Measurements from ENCODE around the gene SMIM33. TPM values are rescaled to one million over a fixed set of nuclear protein-coding genes. Genes with fewer than 3 reads are reported as not detected.

The SMIM33 gene
- polyA plus RNA-seq, 3 donors: 0.06 TPM; not detected in 2

DNA sequence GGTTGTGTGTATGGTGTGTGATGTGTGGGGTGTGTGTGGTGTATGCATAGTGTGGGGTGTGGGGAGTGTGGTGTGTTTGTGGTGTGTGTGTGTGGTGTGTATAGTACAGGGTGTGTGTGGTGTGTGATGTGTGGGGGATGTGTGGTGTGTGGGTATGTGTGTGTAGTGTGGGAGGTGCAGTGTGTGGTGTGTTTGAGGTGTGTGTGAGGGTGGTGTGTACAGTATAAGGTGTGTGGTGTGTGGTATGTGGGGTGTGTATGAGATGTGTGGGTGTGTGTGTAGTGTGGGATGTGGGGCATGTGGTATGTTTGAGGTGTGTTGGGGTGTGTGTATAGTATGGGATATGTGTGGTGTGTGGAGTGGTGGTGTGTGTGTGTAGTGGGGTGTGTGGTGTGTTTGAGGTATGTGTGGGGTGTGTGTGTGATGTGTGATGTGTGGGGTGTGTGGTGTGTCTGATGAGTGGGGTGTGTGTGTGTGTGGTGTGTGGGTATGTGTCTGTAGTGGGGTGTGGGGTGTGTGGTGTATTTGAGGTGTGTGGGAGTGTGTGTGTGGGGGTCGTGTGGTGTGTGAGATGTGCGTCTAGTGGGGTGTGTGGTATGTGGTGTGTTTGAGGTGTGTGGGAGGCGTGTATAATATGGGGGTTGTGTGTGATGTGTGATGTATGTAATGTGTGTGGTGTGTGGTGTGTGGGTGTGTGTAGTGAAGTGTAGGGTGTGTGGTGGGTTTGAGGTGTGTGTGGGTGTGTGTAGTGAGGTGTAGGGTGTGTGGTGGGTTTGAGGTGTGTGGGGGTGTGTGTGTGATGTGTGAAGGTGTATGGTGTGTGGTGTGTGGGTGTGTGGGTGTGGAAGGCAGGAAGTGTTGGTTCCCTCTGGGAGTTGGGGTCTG, 16.9 kb upstream of the SMIM33 start:
- no peak for DNase-seq (ENCODE audit: extremely low read depth in 1 of 11, low read depth in 9 of 11, low spot score in 4 of 11)

DNA sequence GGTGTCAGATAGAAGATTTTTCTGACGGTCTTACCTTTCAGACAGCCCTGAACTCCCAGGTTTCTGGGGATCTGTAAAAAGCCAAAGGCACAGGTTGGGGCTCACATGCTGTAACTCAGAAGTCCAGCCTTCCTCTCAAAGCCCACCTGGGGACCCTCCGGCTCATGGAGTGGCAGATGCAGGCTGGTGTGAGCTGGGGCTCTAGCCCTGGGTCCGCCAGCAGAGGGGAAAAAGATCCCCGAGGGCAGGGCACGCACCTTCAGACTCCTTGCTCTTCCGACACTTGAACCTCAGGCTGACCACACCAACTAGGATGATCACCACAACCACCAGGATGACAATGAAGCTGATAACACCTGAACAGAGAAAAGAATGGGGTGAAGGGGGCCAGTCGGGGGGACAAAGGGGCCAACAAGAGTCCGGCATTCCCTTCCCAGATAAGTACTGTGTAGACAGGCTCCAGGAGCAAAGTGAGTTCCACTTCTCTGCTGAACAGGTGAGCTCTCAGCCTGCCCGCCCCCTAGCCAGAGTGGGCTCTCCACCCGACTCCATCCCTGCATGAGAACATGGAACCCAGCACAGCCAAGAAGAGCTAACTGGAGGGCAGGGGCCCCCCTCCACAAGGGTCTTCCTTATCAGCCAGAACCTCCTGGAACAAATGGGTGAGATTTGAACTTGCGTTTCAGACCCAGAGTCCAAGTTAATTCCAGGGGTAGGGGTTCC, 16.1 kb upstream of the SMIM33 start:
- no peak for DNase-seq (ENCODE audit: extremely low read depth in 1 of 11, low read depth in 9 of 11, low spot score in 4 of 11)

DNA sequence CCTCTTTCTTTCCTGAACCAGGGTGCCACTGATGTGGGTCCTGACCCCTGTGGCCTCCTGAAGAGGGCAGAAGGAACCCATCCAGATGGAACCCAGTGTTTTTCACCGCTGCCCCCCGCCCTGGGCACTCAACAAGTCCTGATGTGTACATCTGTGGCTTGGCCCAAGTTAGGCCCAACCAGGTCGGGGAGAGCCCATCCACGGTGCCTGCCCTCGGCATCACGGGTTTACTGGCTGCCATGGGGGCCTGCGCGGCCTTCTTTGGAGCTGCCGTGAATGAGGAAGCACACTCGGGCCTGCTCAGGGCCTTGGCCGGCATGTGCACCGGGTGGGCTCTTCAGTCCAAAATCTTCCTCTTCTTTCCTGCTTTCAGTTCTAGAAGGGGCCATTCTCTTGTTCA, 14.0 kb upstream of the SMIM33 start:
- no peak for DNase-seq (ENCODE audit: extremely low read depth in 1 of 11, low read depth in 9 of 11, low spot score in 4 of 11)

DNA sequence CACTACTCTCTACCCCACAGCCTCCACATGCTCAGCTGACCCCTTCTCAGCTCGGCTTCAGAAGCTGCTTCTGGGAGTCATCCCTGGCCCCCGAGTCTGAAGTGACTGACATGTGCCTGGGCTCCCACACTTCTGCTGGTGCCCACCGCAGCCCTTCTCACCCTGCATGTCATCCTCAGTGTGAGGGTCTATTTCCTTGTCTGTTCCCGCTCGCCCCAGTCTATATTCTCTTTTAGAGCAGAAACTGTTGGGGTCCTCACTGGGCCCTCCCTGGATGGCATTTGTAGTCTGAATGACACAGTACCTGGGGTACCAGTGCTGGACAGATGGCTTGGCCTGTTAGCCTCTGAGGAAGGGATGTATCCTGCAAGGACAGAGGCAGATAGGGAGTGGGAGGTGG, 13.6 kb upstream of the SMIM33 start:
- DNase-seq (ENCODE audit: extremely low read depth in 1 of 11, low read depth in 9 of 11, low spot score in 4 of 11): no peak

DNA sequence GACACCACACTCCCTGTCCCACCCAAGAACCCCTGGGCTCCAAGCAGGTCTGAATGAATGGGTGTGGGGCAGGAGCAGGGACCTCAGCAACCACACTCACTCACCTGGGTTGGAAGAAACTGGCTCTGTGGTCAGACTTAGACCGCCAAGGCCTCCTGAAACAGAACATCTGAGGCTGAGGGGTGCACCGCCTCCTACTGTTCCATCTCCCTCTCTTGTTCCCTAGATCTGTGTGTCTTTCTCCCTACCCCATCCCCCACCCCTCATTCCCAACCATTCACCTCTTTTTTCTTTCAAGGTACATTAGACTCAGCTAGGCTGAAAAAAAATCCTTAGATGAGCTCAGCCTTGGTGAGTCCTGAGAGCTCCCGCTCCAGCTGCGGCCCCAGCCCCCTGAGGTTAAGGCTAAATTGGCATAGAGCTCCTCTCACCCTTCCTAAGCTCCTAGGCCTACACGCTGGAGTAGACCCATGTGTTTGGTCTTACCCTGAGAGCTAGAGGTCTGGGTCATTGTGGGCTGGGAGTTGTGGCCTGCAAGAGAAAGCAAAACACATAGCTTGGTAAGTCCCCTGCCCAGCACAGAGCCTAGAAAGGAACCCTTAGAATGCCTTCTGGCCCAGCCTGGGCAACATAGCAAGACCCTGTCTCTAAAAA, 13.0 kb upstream of the SMIM33 start:
- no peak for DNase-seq (ENCODE audit: extremely low read depth in 1 of 11, low read depth in 9 of 11, low spot score in 4 of 11)

DNA sequence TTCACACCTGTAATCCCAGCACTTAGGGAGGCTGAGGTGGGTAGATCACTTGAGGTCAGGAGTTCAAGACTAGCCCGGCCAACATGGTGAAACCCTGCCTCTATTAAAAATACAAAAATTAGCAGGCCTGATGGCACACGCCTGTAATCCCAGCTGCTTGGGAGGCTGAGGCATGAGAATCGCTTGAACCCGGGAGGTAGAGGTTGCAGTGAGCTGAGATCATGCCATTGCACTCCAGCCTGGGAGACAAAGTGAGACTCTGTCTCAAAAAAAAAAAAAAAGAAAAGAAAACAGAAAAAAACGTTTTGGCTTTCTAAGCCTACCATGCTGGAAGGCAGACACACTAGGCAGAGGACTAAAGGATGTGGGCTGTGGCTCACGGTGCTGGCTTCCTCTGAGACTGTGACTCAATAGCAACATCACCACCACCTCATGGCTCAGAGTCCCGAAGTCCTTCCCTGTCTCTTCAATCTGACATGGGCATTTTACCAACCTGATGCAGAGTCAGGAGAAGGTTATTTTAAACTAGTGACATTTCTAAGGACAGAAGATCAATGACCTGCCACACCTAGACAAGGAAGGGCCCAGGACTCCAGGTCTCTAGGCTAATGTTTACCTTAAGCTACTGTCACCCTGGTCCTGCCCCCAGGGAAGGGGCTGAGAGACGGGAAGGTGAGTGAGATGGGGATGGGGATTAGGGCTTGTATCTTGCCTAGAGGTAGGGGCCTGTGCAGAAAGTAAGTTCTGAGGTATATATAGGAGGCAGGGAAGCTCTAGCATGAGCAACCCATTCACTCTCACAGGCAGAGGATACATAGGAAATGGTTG, 12.0 kb upstream of the SMIM33 start:
- no peak for DNase-seq (ENCODE audit: extremely low read depth in 1 of 11, low read depth in 9 of 11, low spot score in 4 of 11)

DNA sequence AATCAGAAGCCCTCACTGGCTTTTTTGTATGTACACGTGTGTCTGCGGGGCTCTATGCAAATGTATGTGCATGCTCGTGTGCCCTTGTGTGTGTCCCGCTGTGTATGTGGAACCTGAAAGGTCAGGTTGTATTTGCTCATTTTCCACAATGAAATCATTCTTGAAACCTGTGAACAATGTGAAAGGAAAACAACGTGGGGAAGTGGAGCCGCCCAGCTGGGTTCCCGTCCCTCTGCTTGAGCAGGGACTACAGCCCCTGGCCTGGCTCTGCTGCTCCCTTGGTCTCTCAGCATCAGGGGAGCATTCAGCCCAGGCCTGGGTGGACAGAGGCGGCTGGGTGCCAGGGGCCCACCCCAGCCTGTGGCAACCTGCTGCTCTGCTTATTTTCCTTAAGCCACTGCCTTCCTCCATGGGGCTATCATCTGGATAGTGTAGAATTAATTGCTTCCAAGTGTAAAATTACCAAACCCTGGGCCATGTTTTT, 11.3 kb upstream of the SMIM33 start:
- DNase-seq (ENCODE audit: extremely low read depth in 1 of 11, low read depth in 9 of 11, low spot score in 4 of 11): no peak

DNA sequence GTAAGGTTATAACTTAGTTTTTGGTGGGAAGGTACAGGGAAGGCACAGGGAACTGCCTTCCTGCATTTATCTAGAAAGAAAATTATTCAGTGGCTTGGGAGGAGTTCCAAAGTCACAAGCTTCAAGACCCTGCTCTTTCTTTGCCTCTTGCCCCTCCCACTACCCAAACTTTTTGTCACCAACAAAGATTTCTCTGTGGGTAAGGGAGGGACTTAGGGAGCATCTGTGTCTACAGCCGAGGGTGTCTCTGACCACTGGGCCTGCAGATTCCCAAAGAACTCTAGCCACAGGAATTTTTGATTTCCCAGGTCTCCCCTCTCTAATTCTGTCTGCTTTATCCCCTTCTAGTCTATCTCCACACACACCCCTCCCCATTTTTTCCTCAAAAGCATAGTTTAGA, 10.3 kb upstream of the SMIM33 start:
- no peak for DNase-seq (ENCODE audit: extremely low read depth in 1 of 11, low read depth in 9 of 11, low spot score in 4 of 11)

DNA sequence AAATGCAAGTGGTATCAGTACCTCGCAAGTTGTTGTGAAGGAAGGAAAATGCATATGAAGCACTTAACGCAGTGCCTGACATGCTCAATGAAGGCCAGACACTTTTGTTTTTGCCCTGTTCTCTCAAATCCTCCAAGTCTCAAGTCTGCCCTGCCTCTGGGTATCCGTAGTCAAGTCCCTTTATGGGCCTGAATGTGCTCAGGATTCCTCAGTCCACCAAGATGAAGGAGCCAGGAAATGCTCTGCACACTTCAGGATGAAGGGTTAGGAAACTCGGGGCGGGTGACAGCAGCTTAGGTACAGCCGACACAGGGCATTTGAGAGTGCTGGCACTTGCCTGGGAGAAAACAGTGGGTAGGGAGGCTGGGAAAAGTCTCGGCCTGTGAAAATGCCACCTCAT, 9.6 kb upstream of the SMIM33 start:
- no peak for DNase-seq (ENCODE audit: extremely low read depth in 1 of 11, low read depth in 9 of 11, low spot score in 4 of 11)

DNA sequence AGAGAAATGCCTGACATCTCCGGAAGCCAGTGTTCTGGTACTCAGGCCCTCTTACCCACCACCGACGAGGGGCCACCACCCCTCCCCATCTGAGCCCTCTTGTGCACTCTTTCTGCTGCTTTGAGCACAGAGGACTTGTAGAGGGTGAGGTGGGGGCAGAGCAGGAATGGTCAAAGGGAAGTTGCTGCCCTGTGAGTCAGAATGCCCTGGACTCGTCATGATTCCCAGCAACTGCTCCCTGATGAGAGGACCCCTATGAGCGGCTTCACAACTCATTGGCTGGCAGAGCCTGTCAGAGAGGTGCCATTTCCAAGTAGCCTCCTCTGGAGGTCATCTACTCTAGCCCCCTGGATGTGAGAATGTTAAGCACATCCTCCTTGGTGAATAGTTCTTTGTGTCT, 9.1 kb upstream of the SMIM33 start:
- DNase-seq (ENCODE audit: extremely low read depth in 1 of 11, low read depth in 9 of 11, low spot score in 4 of 11): no peak

DNA sequence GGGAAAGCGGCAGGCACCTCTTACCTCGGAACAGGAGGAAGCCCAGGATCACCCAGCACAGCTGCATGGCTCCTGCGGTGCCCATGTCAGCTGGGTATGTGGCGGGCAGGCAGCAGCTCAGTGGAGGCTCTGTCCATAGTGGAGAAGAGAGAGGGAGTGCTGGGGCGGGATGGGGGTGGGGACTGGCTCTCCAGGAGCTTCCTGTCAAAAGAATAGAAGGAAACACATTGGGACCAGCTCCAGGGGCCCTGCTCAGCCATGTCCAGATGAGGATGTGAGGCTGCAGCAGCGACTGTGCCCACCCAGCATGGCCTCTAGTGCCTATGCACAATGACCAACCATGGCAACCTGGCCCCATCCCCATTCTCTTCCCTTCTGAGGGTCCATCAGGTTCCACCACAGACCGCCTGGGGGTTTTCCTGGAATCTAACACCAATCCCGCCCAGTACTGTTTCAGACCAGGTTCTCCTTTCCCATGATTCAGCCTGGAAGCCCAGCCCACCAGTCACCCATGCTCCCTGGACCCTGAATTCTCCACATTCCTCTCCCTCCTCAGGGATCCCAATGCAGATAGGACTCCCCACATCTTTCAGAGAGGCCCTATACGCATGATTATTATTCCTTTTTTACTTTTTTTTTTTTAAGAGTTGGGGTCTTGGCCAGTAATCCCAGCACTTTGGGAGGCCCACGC, 8.1 kb upstream of the SMIM33 start, which contains the start of gene ECSCR:
TSS of gene ECSCR (minus strand) at position 158 of the 691 bp plus-strand sequence. CDS start at position 85, 73 bp downstream.
- no peak for DNase-seq (ENCODE audit: extremely low read depth in 1 of 11, low read depth in 9 of 11, low spot score in 4 of 11)

DNA sequence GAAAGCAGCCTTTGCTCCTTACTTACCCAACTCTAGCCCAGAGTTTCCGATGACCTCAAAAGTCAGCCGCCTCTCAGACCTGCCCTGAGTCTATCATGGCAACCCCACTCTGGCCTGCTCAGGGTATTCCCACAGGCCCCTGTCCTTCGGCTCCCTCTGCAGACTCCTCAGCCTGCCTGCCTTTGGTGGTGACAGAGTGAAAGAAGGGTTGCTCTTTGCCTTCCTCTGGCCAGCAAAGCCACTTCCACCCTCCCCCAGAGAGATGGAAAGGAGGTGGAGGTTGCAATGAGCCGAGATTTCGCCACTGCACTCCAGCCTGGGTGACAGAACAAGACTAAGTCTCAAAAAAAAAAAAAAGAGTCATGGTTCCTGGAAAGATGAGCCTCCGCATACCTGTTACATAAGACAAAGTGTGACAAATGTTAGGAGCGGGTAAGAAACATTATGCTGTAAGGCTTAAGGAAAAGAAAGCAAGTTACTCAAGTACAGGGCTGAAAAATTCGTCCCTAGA, 2.3 kb upstream of the SMIM33 start:
- DNase-seq (ENCODE audit: extremely low read depth in 1 of 11, low read depth in 9 of 11, low spot score in 4 of 11): no peak

DNA sequence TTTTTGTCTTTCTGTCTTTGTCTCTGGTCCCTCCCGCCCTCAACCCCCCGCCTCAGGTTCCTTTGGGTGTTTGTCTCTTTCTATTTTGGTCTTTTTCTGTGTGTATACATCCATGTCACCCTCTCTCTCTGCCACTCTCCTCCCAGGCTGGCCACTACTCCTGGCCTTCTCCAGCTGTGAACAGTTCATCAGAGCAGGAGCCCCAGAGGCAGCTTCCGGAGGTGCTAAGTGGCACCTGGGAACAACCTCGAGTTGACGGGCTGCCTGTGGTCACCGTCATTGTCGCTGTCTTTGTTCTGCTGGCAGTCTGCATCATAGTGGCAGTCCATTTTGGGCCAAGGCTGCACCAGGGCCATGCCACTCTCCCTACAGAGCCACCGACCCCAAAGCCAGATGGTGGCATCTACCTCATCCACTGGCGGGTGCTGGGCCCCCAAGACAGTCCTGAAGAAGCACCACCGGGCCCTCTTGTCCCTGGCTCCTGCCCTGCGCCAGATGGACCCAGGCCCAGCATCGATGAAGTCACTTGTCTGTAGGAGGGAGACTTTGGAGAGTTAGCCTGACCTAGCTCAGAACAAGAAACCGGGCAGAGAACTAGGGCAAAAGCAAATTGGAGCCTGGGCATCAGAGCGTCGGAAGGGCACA, 1.7 kb downstream of the SMIM33 start:
- no peak for DNase-seq (ENCODE audit: extremely low read depth in 1 of 11, low read depth in 9 of 11, low spot score in 4 of 11)

DNA sequence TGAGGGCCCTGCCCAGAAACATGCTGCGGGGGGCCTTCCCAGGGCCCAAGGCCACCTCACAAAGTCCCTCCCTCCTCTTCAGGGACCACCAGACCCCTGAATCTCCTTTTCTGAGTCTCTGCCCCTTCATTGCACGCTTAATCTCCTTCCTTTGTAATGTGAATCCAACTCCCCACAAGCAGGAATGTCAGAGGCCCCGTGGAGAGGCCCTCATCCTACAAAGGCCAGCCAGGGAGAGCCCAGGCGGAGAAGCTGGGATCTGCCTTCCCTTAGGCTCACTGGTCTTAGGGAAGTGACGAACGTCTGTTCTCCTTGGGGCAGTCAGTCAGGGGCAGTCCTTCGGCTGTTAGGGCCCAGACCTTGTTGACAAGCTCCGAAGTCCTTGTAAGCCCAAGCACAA, 2.3 kb downstream of the SMIM33 start:
- DNase-seq (ENCODE audit: extremely low read depth in 1 of 11, low read depth in 9 of 11, low spot score in 4 of 11): peak in 4 of 11 donors; percentile 41 to 54 (median 43)

DNA sequence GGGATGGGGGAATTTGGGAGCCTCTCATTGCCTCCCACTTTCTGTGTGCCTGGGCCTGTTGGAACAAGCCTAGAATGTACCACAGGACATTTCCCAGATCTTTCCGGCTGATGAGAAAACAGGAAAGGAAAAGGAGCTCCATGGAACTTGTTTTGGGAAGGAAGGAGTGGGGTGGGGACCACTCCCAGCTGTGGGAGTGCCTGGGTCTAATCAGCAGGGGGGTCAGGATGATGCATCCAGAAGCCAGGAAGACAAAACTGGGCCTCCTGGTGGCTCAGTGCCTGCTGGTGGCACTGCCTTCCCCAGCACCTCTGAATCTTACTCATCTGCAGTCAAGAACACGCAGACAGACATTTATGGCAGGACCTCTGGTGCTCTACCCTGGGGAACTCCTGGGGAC, 2.8 kb downstream of the SMIM33 start:
- DNase-seq (ENCODE audit: extremely low read depth in 1 of 11, low read depth in 9 of 11, low spot score in 4 of 11): no peak

DNA sequence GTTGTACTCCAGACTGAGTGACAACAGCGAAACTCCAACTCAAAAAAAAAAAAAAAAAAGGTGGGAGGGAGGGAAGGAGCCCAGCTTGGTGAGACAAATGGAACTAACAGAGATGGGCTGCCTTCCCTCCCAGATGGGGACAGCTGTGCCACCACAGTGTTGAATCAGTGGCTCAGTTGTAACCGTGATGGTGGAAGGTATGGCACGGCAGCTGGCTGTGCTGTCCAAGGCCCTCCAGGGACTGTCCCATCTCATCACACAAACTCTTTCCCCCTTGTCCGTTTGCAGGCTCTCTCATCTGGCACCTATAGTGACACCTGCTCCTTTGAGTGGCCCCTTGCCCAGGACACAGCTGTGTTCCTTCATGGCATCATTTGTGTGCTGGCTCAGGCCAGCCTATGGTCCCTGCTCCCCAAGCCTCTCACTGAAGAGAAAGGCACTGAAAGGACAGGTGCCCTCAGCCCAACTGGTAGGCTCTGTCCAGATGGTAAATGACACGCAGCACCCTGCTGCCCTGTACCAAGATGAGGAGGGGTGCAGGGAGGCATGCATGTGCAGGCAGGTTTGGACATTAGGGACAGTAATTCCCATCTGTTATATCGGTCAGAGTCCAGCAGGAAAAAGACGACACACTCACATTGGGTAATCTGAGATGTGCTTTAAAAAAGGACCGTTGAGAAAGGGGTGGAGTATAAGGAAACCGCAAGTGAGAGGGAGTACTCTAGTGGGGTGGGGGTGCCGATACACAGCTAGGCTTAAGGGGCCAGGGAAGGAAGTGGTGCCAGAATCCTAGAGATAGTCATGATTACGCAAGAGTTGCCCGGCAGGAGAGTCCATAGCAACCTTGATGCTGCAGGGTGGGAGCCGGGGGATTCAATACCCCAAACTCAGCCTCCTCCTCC, 4.3 kb downstream of the SMIM33 start:
- no peak for DNase-seq (ENCODE audit: extremely low read depth in 1 of 11, low read depth in 9 of 11, low spot score in 4 of 11)
